Suppressor macrophage treated with lipopolysaccharide for 1 hour (primary cell): ENCODE results near the gene SHOC1.

ENCODE experiments used
- DNase-seq, 3 donors: peaks; one replicate each; pipeline ENCODE4 v3.0.0-alpha.2; 2020 to 2022

The SHOC1 gene

GRCh38 chr9:111805262-111805661 is 10.5 kb upstream of the SHOC1 start:
- DNase-seq: no peak

DNA sequence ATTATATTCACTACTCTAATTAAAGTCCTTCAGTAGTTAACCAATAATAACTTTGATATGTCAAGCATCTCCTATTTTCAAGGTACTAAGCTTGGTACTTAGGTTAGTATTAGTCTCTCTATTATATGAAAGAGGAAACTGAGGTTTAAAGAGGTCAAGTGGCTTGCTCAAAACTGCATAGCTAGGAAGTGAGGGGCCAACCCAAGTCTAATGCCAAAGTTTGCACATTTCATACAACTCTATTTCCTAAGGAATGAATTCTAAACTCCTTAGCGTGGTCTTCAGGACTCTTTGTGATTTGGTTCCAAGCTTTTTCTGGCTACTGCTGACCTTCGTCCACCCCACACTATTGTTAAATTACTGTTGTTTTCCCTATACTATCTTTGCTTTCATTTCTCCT is 9.9 kb upstream of the SHOC1 start:
- no peak for DNase-seq

GRCh38 chr9:111803924-111804323 is 9.2 kb upstream of the SHOC1 start:
- no peak for DNase-seq

- DNase-seq: no peak
These were observed 5.3 kb upstream of the SHOC1 start for GRCh38 chr9:111799915-111800526.

GRCh38 chr9:111799506-111799905 is 4.8 kb upstream of the SHOC1 start:
- DNase-seq: no peak

DNA sequence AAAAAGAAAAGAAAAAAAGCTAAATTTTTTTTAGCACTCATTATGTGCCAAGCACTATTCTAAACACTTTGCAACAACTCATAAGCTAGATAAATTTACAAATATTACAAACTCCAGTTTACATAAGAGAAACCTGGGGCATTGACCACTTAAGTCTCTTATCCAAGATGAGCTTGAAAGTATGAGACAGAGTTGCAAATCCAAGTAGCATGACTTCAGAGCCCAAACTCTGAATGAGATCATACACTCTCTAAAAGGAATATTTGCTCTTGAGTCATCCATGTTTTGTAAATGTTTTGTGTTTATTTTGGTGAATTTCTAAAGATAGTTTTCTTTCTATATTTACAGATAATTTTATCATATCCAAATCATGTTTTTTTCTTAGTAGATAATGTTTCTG is 4.0 kb upstream of the SHOC1 start:
- DNase-seq: peak; percentile 26 to 62 (median 41)

GRCh38 chr9:111795557-111795839 is 761 bp upstream of the SHOC1 start:
- DNase-seq: no peak

DNA sequence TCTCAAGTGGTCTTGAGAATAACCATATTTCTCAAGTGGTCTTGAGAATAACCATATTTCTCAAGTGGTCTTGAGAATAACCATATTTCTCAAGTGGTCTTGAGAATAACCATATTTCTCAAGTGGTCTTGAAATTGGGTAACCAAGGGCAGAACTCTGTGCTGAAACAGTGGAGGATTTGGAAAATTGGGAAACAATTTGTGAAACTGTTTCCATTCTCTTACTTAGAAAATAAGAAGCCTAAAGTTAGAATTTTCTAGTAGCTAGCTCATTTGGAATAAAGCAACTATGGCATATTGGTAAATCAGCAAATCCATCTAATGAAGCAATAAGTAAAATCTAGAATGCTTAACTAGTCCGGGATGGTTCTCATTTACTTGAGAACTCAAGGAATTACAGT is 2.9 kb downstream of the SHOC1 start:
- DNase-seq: peak in 2 of 3 donors; percentile 27 to 36

DNA sequence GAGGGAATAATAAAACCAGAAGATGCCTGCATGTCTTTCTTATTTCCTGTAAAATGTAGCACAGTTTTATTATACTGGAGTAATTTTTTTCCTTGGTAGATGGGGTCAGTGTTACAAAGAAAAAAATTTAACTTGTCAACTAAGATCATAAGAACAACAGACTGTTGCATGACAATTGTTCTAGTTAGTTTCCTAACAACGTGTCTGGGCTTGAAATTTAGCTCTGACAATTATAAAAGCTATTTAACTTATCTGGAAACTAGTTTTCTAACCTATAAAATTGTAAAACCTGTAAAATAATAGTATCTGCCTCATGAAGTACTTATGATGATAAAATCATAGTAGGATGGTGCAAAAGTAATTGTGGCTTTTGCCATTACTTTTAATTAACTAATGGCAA is 4.9 kb downstream of the SHOC1 start:
- DNase-seq: no peak

- DNase-seq: no peak
These were observed 10.9 kb downstream of the SHOC1 start for GRCh38 chr9:111783857-111784256.

DNA sequence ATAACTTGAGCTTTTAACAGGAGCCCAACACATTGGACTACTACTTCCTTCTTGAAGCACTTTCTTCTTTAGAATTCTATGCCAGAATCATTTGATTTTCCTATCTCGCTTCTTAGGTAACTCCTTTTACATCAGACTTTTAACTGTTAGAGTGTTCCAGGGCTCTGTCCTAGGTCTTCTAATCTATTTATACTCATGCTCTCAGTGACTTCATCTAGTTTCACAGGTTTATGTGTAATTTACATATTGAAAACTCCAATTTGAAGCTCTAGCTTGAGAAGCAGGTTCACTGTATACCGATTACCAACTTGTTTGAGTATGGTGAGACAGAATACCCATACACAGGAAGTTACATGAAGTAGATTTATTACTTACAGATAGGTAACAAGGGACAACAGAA is 11.3 kb downstream of the SHOC1 start:
- DNase-seq: no peak

GRCh38 chr9:111766066-111766465 is 28.7 kb downstream of the SHOC1 start:
- DNase-seq: no peak

DNA sequence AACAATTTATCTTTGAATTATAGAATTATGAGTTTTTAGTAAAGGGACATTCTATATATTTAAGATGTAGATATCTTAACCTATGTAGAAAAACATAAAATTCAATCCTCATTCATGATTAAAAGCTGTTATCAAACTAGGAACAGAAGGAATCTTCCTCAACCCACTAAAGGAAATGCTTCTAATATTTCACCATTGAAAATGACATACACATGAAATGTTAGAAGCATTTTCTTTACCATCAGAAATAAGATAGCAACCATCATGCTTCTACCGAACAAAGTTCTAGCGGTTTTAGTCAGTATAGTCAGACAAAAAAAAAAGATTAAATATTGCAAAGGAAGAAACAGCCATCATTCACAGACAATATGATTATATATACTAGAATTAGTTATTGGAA is 32.2 kb downstream of the SHOC1 start:
- no peak for DNase-seq

DNA sequence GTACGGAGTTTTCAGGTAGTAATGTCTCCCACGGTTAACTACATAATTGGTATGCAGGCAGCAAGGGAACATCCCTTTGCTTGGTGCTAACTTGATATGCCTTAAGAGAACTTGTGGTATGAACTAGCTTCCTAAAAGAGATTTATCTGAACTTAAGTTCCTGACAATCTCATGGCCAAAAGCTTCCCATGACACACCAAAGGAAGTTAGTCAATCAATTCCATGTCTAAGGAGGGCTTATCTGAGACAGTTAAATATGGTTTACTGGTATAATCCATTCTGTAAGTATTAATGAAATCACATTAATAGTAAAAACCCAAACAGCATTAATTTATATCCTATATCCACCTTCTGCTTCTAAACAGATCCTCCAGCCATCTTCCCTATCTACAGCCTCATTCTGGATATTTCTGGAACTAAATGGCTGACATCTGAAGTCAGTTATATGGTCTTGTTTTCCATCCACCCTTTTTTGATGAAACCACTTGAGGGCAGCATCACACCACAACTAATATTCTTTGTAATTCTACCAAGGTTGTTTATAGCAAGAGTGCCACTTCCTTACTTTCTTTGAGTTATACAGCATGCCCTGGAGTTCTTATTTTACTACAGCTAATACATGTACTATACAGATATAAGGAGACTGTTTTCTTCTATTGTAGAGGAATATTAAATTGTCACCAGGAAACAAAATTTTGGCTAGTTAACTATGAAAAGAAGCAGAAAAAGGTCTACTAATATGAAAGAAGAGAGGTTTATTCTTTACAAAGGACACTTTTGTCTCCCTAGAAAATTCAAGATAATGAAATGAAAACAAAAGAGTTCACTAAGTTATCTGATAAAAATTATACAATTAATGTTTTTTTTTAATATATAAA is 34.7 kb downstream of the SHOC1 start:
- DNase-seq: peak; percentile 73 to 86 (median 82)

- DNase-seq: no peak
These were observed 39.9 kb downstream of the SHOC1 start for GRCh38 chr9:111754800-111755199.

DNA sequence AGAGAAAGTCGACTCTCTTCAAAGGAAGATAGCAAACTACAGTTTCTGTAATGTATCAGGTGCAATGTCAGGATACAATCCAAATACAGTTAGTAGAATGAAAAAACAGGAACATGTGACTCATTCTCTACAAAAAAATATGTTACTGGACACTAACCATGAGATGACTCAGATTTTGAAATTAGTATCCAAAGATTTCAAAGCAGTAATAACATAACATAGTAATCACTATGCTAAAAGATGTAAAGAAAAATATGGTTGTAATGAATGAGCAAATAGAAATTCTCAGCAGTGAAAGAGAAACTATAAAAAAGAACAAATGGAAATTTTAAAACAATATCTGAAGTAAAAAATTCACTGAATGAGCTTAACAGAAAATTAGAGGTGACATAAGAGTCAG is 42.3 kb downstream of the SHOC1 start:
- DNase-seq: peak in 2 of 3 donors; percentile 42 to 53
